Measurements from ENCODE around the gene MID1. TPM values are rescaled to one million over a fixed set of nuclear protein-coding genes. Genes with fewer than 3 reads are reported as not detected.
"Not testable (repeated sequence)": the region's sequence is repeated elsewhere in the genome, so short reads cannot be mapped to it uniquely, and the experiment has no call there.

MID1 gene
- total RNA-seq, 1 donor from 2014 or later, result 0.18 TPM

GRCh38 chrX:10591363-10592335 lies 28.7 kb downstream of the MID1 start:
- Mint-ChIP-seq H3K36me3 (ENCODE audit: low read depth) (no peaks in the 10 kb centered on the region), H3K9me3 (no peaks in the 10 kb centered on the region), H3K27ac (no peak overlapping the region), H3K4me1 (no peaks in the 10 kb centered on the region), H3K4me3 (no peak overlapping the region), H3K27me3 (no peaks in the 10 kb centered on the region)
- TF ChIP-seq CTCF (IDR thresholded peaks at IDR 0.05), result no peak
- CTCF ChIA-PET, result interaction anchor here (1.2 kb wide), 1 partner anchor 401 kb away, joined by 4 read pairs; no protein-coding TSS in a partner anchor
- ATAC-seq (ENCODE audit: low read depth) (no peak), DNase-seq (no peak)
- intact Hi-C loops (cut with micrococcal nuclease), result loop anchor here (10.0 kb wide), 1 partner anchor 707 kb away; no protein-coding TSS in a partner anchor
- POLR2A ChIA-PET, result no interaction called here

GRCh38 chrX:10589787-10590186 lies 30.6 kb downstream of the MID1 start:
- H3K27ac Mint-ChIP-seq; H3K9me3 Mint-ChIP-seq; ATAC-seq (ENCODE audit: low read depth); DNase-seq; H3K27me3 Mint-ChIP-seq; H3K4me3 Mint-ChIP-seq; H3K36me3 Mint-ChIP-seq (ENCODE audit: low read depth); CTCF ChIA-PET; POLR2A ChIA-PET; H3K4me1 Mint-ChIP-seq: not testable (repeated sequence)
- intact Hi-C loops (cut with micrococcal nuclease), result loop anchor here (10.0 kb wide), 1 partner anchor 705 kb away; no protein-coding TSS in a partner anchor

- Mint-ChIP-seq H3K9me3 (peaks cover 13% of the 10 kb centered on the region), H3K36me3 (ENCODE audit: low read depth) (peaks cover 2% of the 10 kb centered on the region), H3K27ac (no peak overlapping the region), H3K27me3 (no peaks in the 10 kb centered on the region), H3K4me3 (no peak overlapping the region), H3K4me1 (no peaks in the 10 kb centered on the region)
- ChIA-PET POLR2A (no interaction called here), CTCF (no interaction called here)
- ATAC-seq (ENCODE audit: low read depth) (no peak), DNase-seq (no peak)
- TF ChIP-seq CTCF (IDR thresholded peaks at IDR 0.05), result no peak
- intact Hi-C loops (cut with micrococcal nuclease), result no loop called here
These were observed 31.3 kb downstream of the MID1 start for GRCh38 chrX:10589098-10589497.

GRCh38 chrX:10584882-10585281 lies 35.5 kb downstream of the MID1 start:
- H3K4me3 Mint-ChIP-seq; H3K27ac Mint-ChIP-seq; H3K27me3 Mint-ChIP-seq; H3K4me1 Mint-ChIP-seq; POLR2A ChIA-PET; intact Hi-C loops (cut with micrococcal nuclease); H3K36me3 Mint-ChIP-seq (ENCODE audit: low read depth); DNase-seq; CTCF ChIA-PET; ATAC-seq (ENCODE audit: low read depth): not testable (repeated sequence)
- peaks cover 13% of the 10 kb centered on the region for H3K9me3 Mint-ChIP-seq

GRCh38 chrX:10582945-10583344 lies 37.4 kb downstream of the MID1 start:
- H3K4me1 Mint-ChIP-seq, result no peaks in the 10 kb centered on the region
- no peak for TF ChIP-seq CTCF (IDR thresholded peaks at IDR 0.05)
- peaks cover 2% of the 10 kb centered on the region for H3K36me3 Mint-ChIP-seq (ENCODE audit: low read depth)
- ChIA-PET CTCF (no interaction called here), POLR2A (no interaction called here)
- peaks cover 2% of the 10 kb centered on the region for H3K27me3 Mint-ChIP-seq
- no peak for DNase-seq
- no peak overlapping the region for H3K27ac Mint-ChIP-seq
- no peak for ATAC-seq (ENCODE audit: low read depth)
- peaks cover 13% of the 10 kb centered on the region for H3K9me3 Mint-ChIP-seq
- no peak overlapping the region for H3K4me3 Mint-ChIP-seq
- intact Hi-C loops (cut with micrococcal nuclease), result no loop called here

GRCh38 chrX:10582215-10582733 lies 38.1 kb downstream of the MID1 start:
- intact Hi-C loops (cut with micrococcal nuclease), result no loop called here
- ChIA-PET CTCF (no interaction called here), POLR2A (no interaction called here)
- DNase-seq (no peak), ATAC-seq (ENCODE audit: low read depth) (no peak)
- Mint-ChIP-seq H3K4me3 (no peak overlapping the region), H3K4me1 (no peaks in the 10 kb centered on the region), H3K27me3 (peaks cover 2% of the 10 kb centered on the region), H3K9me3 (peaks cover 13% of the 10 kb centered on the region), H3K36me3 (ENCODE audit: low read depth) (peaks cover 2% of the 10 kb centered on the region), H3K27ac (no peak overlapping the region)
- TF ChIP-seq CTCF (IDR thresholded peaks at IDR 0.05), result no peak
